WTC11 (cell line): ENCODE measurements around the gene ETF1. TPM values are rescaled to one million over a fixed set of nuclear protein-coding genes. Genes with fewer than 3 reads are reported as not detected.

Experiments used
- ATAC-seq: fragments of 200-7000 bp; cut with Tn5 transposase; 2 replicates; pipeline ENCODE4 v1.10.0; 2021; ENCODE audit warnings: mild to moderate bottlenecking, moderate library complexity
- CTCF ChIA-PET: fragments of 300-600 bp; sonication (Branson Sonifier 250); formaldehyde crosslinking; loops from one replicate; lab custom pipeline; 2021; ENCODE audit warnings: antibody characterized with exemption; lab: Charles Lee
- POLR2A ChIA-PET: fragments of 350-600 bp; sonication (Branson Sonifier 250); formaldehyde crosslinking; loops from one replicate; lab custom pipeline; 2021; ENCODE audit warnings: antibody characterized with exemption; lab: Charles Lee
- DNase-seq: peaks from one replicate; pipeline ENCODE4 v3.0.0; 2021; ENCODE audit warnings: low spot score
- H3K27ac Mint-ChIP-seq: 2 replicates; pipeline ENCODE4 v1.8.0; 2021; ENCODE audit warnings: mixed read lengths
- H3K27me3 Mint-ChIP-seq: 2 replicates; pipeline ENCODE4 v1.8.0; 2021; ENCODE audit warnings: low read depth, mild to moderate bottlenecking, moderate library complexity, mixed read lengths
- H3K36me3 Mint-ChIP-seq: 2 replicates; pipeline ENCODE4 v1.8.0; 2021; ENCODE audit warnings: mixed read lengths
- H3K4me1 Mint-ChIP-seq: 2 replicates; pipeline ENCODE4 v1.8.0; 2022; ENCODE audit warnings: mixed read lengths
- H3K4me3 Mint-ChIP-seq: 2 replicates; pipeline ENCODE4 v1.8.0; 2021; ENCODE audit warnings: mild to moderate bottlenecking, moderate library complexity, mixed read lengths
- H3K9me3 Mint-ChIP-seq: 2 replicates; pipeline ENCODE4 v1.8.0; 2021; ENCODE audit warnings: mixed read lengths
- AFF4 ChIP-seq: sonication (generic); formaldehyde crosslinking; IDR thresholded peaks from 2 replicates; pipeline ENCODE4 v1.8.1; 2023; ENCODE audit warnings: mild to moderate bottlenecking, missing genetic modification reagents, borderline replicate concordance
- ATF2 ChIP-seq: sonication (generic); formaldehyde crosslinking; IDR thresholded peaks from 2 replicates; pipeline ENCODE4 v1.8.1; 2022; ENCODE audit warnings: low read depth, missing genetic modification reagents, borderline replicate concordance
- CREM ChIP-seq: sonication (generic); formaldehyde crosslinking; IDR thresholded peaks from 2 replicates; pipeline ENCODE4 v1.8.1; 2022; ENCODE audit warnings: mild to moderate bottlenecking, missing genetic modification reagents, moderate library complexity
- E2F1 ChIP-seq: sonication (generic); formaldehyde crosslinking; IDR thresholded peaks from 2 replicates; pipeline ENCODE4 v1.8.0; 2022; ENCODE audit warnings: mild to moderate bottlenecking, missing genetic modification reagents
- E2F5 ChIP-seq: sonication (generic); formaldehyde crosslinking; IDR thresholded peaks from 2 replicates; pipeline ENCODE4 v1.8.1; 2022; ENCODE audit warnings: mild to moderate bottlenecking, moderate library complexity, missing genetic modification reagents
- GABPB1 ChIP-seq: sonication (generic); formaldehyde crosslinking; IDR thresholded peaks from 2 replicates; pipeline ENCODE4 v1.8.1; 2023; ENCODE audit warnings: mild to moderate bottlenecking, missing genetic modification reagents
- HMGA2 ChIP-seq: fragments of 250-450 bp; sonication (Bioruptor Pico); IDR thresholded peaks from 2 replicates; pipeline ENCODE4 v1.4.0; 2021; ENCODE audit warnings: mild to moderate bottlenecking, moderate library complexity
- HMGXB4 ChIP-seq: sonication (generic); formaldehyde crosslinking; IDR thresholded peaks from 2 replicates; pipeline ENCODE4 v1.8.1; 2023; ENCODE audit warnings: mild to moderate bottlenecking, moderate library complexity, missing genetic modification reagents
- IRF2 ChIP-seq: sonication (generic); formaldehyde crosslinking; IDR thresholded peaks from 2 replicates; pipeline ENCODE4 v1.8.0; 2022; ENCODE audit warnings: low read depth, missing genetic modification reagents, borderline replicate concordance
- MLX ChIP-seq: sonication (generic); formaldehyde crosslinking; IDR thresholded peaks from 2 replicates; pipeline ENCODE4 v1.8.1; 2023; ENCODE audit warnings: mild to moderate bottlenecking, missing genetic modification reagents, moderate library complexity
- OVOL2 ChIP-seq: fragments of 250-450 bp; sonication (Bioruptor Pico); IDR thresholded peaks from 2 replicates; pipeline ENCODE4 v1.9.0; 2021; ENCODE audit warnings: mild to moderate bottlenecking, borderline replicate concordance
- PRRX2 ChIP-seq: fragments of 250-450 bp; sonication (Bioruptor Pico); IDR thresholded peaks from 2 replicates; pipeline ENCODE4 v1.8.0; 2021; ENCODE audit warnings: mild to moderate bottlenecking
- SOX15 ChIP-seq: fragments of 250-450 bp; sonication (Bioruptor Pico); IDR thresholded peaks from 2 replicates; pipeline ENCODE4 v1.9.0; 2021; ENCODE audit warnings: mild to moderate bottlenecking
- TCF7 ChIP-seq: sonication (generic); formaldehyde crosslinking; IDR thresholded peaks from 2 replicates; pipeline ENCODE4 v1.8.0; 2022; ENCODE audit warnings: mild to moderate bottlenecking, low read depth, missing genetic modification reagents, moderate library complexity
- TEAD4 ChIP-seq: sonication (generic); formaldehyde crosslinking; IDR thresholded peaks from 2 replicates; pipeline ENCODE4 v1.8.0; 2022; ENCODE audit warnings: mild to moderate bottlenecking, missing genetic modification reagents
- ZBTB21 ChIP-seq: sonication (generic); formaldehyde crosslinking; IDR thresholded peaks from 2 replicates; pipeline ENCODE4 v1.8.1; 2023; ENCODE audit warnings: mild to moderate bottlenecking, missing genetic modification reagents, borderline replicate concordance
- ZBTB43 ChIP-seq: sonication (generic); formaldehyde crosslinking; IDR thresholded peaks from 2 replicates; pipeline ENCODE4 v1.8.1; 2023; ENCODE audit warnings: mild to moderate bottlenecking, missing genetic modification reagents
- ZNF317 ChIP-seq: sonication (generic); formaldehyde crosslinking; IDR thresholded peaks from 2 replicates; pipeline ENCODE4 v1.8.1; 2023; ENCODE audit warnings: low read depth, mild to moderate bottlenecking, moderate library complexity, missing genetic modification reagents, borderline replicate concordance
- ZNF425 ChIP-seq: fragments of 250-450 bp; sonication (Bioruptor Pico); conservative IDR thresholded peaks from 2 replicates; pipeline ENCODE4 v1.9.0; 2021; ENCODE audit warnings: mild to moderate bottlenecking
- total RNA-seq: library from RNA; stranded (reverse); gene quantifications from 3 replicates; pipeline ENCODE4 v1.2.3, GENCODE V29; 2021

ETF1 gene
- total RNA-seq, 1 experiment from 2014 or later, result 137 TPM

- no peak for TF ChIP-seq ZNF425 (CRISPR knock-in tag)
- TF ChIP-seq AFF4 (CRISPR knock-in tag), result no peak
- TF ChIP-seq, all 79 proteins: peak for 0
Observed at GRCh38 chr5:138566792-138567191, 23.8 kb upstream of the ETF1 start (continued).

GRCh38 chr5:138565100-138565821, 22.2 kb upstream of the ETF1 start:
- H3K4me1 Mint-ChIP-seq, result no peaks in the 10 kb centered on the region
- no peak for TF ChIP-seq HMGA2 (CRISPR knock-in tag)
- TF ChIP-seq E2F5 (CRISPR knock-in tag), result no peak
- no peak for TF ChIP-seq CREM (CRISPR knock-in tag)
- TF ChIP-seq IRF2, result no peak
- TF ChIP-seq PRRX2 (CRISPR knock-in tag), result no peak
- no peak for TF ChIP-seq E2F1 (CRISPR knock-in tag)
- TF ChIP-seq ZBTB21 (CRISPR knock-in tag), result no peak
- TF ChIP-seq TEAD4 (CRISPR knock-in tag), result no peak
- ChIA-PET CTCF (no interaction called here), POLR2A (interaction anchor here (0.6 to 1.6 kb wide), 2 partner anchors 11 to 14 kb away, joined by 3 to 8 read pairs; no protein-coding TSS in a partner anchor)
- H3K9me3 Mint-ChIP-seq, result no peaks in the 10 kb centered on the region
- no peak overlapping the region for H3K4me3 Mint-ChIP-seq
- no peak for DNase-seq
- no peak for ATAC-seq
- H3K36me3 Mint-ChIP-seq, result peaks cover 86% of the 10 kb centered on the region
- H3K27ac Mint-ChIP-seq, result no peak overlapping the region
- H3K27me3 Mint-ChIP-seq, result no peaks in the 10 kb centered on the region

GRCh38 chr5:138564242-138564641, 21.2 kb upstream of the ETF1 start:
- H3K4me1 Mint-ChIP-seq, result no peaks in the 10 kb centered on the region
- H3K9me3 Mint-ChIP-seq, result no peaks in the 10 kb centered on the region
- DNase-seq (no peak), ATAC-seq (no peak)
- POLR2A ChIA-PET, result interaction anchor here (0.6 kb wide), 3 partner anchors 12 to 189 kb away, joined by 3 to 4 read pairs (median 3); no protein-coding TSS in a partner anchor
- no peaks in the 10 kb centered on the region for H3K27me3 Mint-ChIP-seq
- no peak overlapping the region for H3K27ac Mint-ChIP-seq
- H3K36me3 Mint-ChIP-seq, result peaks cover 87% of the 10 kb centered on the region
- CTCF ChIA-PET, result no interaction called here
- no peak overlapping the region for H3K4me3 Mint-ChIP-seq
- TF ChIP-seq ZBTB43 (CRISPR knock-in tag) (no peak), HMGXB4 (CRISPR knock-in tag) (no peak), SOX15 (no peak), OVOL2 (CRISPR knock-in tag) (no peak), HMGA2 (CRISPR knock-in tag) (no peak), ZNF317 (CRISPR knock-in tag) (no peak), MLX (no peak), TCF7 (no peak), GABPB1 (CRISPR knock-in tag) (no peak), ATF2 (CRISPR knock-in tag) (no peak)
